HG02798 (cell line): ENCODE results near the gene OR11G2.
"Not testable (repeated sequence)": the region's sequence is repeated elsewhere in the genome, so short reads cannot be mapped to it uniquely, and the experiment has no call there.

Experiments used
- ATAC-seq: cut with Tn5 transposase; IDR thresholded peaks from one replicate; pipeline ENCODE4 v1.9.1; 2021; ENCODE audit warnings: mild to moderate bottlenecking; ENCODE audit not compliant: unreplicated experiment, poor library complexity

The OR11G2 gene, protein sequence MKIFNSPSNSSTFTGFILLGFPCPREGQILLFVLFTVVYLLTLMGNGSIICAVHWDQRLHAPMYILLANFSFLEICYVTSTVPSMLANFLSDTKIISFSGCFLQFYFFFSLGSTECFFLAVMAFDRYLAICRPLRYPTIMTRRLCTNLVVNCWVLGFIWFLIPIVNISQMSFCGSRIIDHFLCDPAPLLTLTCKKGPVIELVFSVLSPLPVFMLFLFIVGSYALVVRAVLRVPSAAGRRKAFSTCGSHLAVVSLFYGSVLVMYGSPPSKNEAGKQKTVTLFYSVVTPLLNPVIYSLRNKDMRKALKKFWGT

DNA sequence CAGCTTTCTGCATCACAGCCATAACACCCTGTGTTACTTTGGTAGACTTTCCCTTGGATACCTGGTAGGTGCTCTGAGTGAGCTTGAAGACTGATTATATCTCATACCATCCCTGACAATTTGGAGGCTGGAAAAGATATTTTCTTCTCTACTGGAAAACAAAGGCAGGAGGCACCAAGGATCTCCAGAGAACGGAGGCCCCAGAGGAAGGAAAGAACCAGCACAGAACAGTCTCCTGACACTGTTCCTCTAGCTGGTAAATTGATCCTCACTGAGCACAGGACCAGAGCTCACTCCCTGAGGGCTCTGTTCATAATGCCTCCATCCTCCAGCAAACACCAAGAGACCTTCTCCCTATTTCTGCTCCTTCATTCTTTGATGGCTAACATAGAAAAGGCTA is at the start of gene OR11G2:
Gene OR11G2, plus strand, starts transcription at position 301 of the 400 bp plus-strand sequence. CDS start 6,542 bp downstream, outside the sequence.
- ATAC-seq: no peak

DNA sequence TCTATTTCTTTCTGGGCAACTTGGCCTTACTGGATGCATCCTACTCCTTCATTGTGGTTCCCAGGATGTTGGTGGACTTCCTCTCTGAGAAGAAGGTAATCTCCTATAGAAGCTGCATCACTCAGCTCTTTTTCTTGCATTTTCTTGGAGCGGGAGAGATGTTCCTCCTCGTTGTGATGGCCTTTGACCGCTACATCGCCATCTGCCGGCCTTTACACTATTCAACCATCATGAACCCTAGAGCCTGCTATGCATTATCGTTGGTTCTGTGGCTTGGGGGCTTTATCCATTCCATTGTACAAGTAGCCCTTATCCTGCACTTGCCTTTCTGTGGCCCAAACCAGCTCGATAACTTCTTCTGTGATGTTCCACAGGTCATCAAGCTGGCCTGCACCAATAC is 46.8 kb upstream of the OR11G2 start:
- ATAC-seq: no peak

DNA sequence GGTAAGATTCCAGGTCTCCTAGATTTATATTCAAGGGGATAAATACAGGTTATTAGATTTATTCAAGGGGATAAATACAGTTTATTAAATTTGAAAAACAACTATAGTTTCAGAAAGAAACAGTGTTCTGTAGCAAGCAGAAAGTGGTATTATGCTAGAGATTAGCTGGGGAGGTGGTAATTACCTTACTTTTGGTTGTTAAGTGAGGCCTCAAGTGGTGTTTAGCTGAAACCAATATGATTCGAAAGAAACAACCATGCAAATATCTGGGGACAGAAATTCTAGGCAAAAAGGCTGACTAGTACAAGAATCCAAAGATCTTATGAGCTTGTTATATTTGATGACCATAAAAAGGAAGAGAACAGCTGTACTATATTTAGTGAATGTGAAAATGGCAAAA is 45.9 kb upstream of the OR11G2 start:
- ATAC-seq: no peak

DNA sequence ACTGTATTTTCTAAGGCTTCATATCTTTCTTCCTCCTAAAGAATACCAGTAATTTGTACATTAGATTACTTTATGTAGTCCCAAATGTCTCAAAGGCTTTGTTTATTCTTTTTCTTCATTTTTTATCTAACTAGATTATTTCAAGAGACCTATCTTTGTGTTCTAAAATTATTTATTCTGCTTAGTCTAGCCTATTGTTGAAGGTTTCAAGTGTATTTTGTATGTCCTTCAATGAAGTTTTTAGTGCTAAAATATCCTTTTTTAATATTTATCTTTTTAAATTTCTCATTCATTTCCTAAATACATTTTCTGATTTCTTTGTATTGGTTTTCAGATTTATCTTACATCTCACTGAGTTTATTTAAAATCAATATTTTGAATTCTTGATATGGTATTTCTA is 26.2 kb upstream of the OR11G2 start:
- no peak for ATAC-seq

DNA sequence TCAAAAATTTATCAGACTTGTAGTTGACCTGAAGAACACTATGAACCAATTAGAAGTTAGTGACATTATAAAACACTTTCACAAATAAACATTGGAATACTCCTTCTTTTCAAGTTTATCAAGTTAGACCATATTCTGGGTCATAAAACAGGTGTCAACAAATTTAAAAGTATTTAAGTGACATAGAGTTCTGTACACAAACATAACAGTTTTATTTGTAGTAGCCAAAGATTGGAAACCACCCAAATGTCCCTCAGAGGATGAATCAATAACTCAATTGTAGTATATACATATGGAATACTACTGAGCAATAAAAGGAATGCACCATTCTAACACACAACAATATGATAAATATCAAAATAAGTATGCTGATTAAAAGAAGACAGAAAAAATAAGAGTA is 23.6 kb upstream of the OR11G2 start:
- ATAC-seq: no peak

DNA sequence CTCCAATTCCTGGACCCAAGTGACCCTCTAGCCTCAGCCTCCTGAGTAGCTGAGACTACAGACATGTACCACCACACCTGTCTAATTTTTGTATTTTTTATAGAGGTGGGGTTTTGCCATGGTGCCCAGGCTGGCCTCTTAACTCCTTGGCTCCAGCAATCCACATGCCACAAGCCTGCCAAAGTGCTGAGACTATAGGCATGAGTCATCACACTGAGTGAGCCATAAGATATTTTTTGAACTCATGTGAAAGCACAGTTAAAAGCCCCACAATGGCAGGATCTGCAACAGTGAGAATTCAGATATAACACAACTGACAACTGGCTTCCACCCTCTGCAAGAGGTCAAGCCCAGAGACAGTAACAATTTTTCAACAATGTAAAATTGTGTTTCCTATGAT is 20.8 kb upstream of the OR11G2 start:
- not testable (repeated sequence) for ATAC-seq

DNA sequence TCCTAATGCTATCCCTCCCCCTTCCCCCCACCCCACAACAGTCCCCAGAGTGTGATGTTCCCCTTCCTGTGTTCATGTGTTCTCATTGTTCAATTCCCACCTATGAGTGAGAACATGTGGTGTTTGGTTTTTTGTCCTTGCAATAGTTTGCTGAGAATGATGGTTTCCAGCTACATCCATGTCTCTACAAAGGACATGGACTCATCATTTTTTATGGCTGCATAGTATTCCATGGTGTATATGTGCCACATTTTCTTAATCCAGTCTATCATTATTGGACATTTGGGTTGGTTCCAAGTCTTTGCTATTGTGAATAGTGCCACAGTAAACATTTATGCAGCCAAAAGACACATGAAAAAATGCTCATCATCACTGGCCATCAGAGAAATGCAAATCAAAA is 16.5 kb upstream of the OR11G2 start:
- ATAC-seq: not testable (repeated sequence)

DNA sequence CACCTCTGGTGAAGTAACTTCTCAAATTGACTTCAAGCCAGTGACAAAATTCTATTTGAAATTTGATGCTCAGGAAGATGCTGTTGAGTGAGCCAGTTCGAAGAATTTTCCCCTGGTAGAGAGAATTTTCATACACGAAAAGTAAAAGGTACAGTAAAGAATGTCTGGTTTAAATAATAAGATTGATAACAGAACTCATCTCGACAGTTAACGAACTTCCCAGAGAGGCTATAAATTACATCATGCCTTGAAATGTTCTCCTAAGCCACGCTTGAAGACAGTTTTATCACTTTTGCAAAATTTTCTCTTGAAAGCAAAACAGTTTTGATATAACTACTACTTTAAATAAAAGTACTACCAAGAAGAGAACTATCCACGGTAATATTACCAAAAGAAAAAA is 14.4 kb upstream of the OR11G2 start:
- no peak for ATAC-seq

DNA sequence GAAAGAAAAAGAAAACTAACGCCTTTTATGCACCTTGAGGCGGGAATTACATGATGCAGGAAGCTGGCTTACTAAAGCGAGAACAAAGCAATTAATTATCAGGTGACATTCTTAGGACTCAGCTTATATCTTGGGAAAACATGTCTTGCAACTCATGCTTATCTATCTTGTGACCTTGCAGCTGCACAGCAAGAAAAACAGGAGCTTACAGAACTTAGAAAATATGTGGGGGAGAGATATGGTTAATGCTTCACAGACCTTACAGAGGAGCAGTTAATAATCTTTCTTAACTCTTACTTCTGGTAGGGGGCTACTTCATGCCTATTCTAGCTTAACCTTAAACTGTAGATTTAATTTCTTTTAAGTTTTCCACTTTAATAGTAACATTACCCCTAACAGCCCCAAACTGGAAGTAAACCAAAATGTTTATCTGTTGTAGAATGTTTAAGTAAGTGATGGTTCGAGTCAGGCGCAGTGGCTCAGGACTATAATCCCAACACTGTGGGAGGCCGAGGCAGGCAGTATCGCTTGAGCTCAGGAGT is 13.2 kb upstream of the OR11G2 start:
- no peak for ATAC-seq

DNA sequence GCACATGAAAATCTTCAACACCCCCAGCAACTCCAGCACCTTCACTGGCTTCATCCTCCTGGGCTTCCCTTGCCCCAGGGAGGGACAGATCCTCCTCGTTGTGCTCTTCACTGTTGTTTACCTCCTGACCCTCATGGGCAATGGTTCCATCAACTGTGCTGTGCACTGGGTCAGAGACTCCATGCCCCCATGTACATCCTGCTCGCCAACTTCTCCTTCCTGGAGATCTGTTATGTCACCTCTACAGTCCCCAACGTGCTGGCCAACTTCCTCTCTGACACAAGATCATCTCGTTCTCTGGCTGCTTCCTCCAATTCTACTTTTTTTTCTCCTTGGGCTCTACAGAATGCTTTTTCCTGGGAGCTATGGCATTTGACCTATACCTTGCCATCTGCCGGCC is 11.5 kb upstream of the OR11G2 start:
- ATAC-seq: no peak

DNA sequence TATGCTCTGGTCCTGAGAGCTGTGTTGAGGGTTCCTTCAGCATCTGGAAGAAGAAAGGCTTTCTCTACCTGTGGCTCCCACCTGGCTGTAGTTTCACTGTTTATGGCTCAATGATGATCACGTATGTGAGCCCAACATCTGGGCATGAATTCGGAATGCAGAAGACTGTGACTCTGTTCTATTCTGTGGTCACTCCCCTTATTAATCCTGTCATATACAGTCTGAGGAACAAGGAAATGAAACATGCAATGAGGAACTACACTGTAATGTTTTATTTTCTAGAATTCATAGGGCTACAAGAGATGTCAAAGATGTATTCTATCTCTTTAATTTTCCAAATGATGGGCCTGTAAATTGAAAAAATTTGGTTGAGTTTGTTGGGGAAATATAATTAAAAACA is 10.8 kb upstream of the OR11G2 start:
- no peak for ATAC-seq

DNA sequence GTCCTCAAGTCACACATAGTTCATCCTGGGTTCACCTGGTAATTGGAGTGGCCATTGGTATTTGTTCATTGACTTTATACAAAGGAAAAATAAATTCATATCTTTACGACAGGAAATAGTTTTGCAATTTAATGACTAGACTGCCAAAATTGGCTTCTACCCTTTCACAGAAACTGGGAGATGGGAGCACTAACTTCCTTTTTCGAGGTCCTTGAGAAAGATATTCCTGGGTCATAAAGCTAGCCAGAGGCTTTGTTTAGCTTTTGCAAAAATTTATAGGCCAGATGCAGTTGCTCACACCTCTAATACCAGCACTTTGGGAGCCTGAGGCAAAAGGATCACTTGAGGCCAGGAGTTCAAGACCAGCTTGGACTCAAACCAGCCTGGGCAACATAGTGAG is 10.2 kb upstream of the OR11G2 start:
- no peak for ATAC-seq

DNA sequence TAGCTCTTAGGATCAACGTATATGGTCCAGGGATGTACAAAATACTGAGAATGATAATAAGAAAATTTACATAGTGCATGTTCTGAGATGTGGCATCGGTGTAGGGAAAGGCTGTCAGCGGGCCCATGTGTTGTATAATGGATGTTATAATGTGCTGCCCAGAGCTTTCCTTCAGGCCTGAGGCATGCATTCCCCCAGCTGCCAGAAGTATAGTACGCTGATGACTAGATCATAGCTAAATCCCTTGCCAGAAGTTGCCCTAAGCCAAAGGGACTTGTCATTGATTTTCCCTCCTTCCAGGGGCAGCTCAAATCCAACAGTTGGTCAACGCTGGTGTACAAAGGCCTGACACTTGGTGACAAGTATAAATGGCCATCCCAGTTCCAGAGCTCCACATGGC is 6.5 kb upstream of the OR11G2 start:
- ATAC-seq: no peak

DNA sequence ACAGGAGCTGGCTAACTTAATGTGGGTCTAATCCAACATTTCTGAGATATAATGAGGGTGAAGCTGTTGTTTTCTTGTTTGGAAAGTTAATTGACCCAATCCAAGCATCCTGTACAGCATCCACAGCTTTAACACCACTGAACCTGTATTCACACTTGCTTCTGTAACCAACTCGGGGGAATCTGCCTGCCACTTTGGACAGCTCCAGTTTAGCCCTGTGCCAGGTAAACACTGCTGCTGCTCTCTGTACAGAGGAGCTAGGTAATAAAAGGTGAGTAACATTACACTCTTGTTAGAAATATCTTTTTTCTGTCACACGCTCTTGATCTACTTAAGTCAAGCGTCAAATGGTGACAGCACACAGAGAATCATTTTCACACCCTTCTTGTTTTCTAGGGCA is 700 bp downstream of the OR11G2 start:
- ATAC-seq: no peak

DNA sequence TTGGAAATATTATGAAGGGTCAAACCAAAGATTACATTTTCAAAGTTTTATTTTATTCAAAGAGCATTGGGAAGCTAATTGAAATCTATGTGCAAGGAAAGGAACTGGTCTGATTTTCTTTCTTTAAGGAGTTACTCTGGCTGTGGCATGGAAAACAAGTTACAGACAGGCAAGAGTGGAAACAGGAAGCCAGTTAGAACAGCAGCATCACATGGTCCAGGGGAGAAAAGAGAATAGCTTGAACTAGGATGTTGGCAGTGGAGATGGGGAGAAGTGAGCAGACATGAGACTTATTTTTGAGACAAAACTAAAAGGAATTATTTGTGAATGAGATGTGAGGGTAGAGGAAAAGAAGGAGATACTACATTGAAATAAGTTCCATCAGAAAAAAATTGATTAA is 3.4 kb downstream of the OR11G2 start:
- ATAC-seq: no peak

DNA sequence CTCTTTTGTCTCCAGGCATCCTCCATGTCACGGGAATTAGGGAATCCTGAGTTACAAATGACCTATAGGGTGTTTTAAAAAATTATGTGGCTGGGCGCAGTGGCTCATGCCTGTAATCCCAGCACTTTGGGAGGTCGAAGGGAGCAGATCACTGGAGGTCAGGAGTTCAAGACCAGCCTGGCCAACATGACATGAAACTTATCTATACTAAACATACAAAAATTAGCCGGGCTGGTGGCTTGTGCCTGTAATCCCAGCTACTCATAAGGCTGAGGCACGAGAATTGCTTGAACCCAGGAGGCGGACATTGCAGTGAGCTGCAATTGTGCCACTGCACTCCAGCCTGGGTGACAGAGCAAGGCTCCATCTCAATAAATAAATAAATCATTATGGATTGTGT is 4.5 kb downstream of the OR11G2 start:
- ATAC-seq: not testable (repeated sequence)

DNA sequence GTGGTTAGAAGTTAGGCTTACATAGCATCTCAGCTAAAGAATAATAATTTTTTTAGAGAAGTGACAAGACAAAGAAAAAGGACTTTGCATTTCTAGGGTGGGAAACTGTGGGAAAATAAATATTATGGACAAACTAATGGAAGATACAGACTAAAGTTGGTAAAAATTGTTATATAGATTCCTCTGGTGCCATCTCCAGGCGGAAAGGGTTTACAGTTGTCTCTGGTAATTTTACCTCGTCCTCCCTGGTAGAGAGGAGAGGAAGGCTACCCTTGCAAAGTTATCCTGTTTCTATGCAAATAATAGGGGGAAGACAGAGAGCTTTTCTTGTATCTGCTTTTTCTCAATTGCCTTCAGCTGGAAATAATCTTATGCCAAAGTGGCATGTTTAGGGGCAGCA is 5.2 kb downstream of the OR11G2 start:
- ATAC-seq: no peak

DNA sequence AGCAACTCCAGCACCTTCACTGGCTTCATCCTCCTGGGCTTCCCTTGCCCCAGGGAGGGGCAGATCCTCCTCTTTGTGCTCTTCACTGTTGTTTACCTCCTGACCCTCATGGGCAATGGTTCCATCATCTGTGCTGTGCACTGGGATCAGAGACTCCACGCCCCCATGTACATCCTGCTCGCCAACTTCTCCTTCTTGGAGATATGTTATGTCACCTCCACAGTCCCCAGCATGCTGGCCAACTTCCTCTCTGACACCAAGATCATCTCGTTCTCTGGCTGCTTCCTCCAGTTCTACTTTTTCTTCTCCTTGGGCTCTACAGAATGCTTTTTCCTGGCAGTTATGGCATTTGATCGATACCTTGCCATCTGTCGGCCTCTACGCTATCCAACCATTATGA is 6.8 kb downstream of the OR11G2 start:
- no peak for ATAC-seq

DNA sequence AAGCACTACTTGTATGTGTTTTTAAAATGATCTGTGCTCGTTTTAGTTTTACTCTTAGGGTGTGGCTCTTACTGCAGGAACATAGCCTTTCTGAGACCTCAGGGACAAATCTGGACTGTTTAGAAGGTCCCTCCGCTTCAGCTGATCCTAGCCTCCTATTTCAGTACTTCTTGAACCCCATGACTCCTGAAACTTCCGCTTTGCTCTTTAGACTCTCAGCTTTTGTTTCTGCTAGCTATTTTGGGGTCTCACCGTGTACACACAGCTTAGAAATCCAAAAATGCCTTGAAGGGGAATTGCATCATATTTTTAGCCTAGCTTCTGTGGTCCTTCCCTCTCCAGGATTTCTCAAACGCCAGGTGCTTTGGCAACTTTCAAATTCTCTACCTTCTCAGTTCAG is 8.3 kb downstream of the OR11G2 start:
- ATAC-seq: no peak

DNA sequence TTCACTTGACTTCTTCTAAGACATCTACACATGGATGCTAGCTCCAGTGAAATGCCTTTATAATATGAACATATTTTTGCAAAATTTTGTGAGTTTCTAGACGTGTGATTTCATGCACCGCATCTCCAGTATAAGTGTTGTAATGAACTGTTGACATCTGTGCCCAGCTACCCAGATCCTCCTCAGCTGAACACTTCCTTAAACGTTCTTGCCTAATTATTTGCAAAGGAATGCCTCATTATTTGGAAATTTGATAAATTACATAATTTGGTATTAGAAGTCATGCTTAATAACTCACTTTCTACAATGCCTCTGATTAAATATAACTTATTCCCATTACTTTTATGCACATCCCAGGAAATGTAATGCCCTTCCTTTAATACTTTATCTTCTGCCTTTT is 14.0 kb downstream of the OR11G2 start:
- ATAC-seq: no peak

DNA sequence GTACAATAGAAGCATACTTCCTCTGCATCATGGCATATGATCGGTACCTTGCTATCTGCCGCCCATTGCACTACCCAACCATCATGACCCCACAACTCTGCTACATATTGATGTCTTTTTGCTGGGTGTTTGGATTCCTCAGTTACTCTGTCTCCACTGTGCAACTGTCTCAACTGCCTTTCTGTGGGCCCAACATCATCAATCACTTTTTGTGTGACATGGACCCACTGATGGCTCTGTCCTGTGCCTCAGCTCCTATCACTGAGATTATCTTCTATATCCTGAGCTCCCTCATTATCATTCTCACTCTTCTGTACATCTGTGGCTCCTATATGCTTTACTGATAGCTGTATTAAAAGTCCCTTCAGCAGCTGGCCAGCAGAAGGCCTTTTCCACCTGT is 18.9 kb downstream of the OR11G2 start:
- no peak for ATAC-seq

DNA sequence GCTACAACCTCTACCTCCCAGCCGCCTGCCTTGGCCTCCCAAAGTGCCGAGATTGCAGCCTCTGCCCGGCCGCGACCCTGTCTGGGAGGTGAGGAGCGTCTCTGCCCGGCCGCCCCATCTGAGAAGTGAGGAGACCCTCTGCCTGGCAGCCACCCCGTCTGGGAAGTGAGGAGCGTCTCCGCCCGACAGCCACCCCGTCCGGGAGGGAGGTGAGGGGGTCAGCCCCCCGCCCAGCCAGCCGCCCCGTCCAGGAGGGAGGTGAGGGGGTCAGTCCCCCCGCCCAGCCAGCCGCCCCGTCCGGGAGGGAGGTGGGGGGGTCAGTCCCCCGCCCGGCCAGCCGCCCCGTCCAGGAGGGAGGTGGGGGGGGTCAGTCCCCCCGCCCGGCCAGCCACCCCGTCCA is 21.7 kb downstream of the OR11G2 start:
- not testable (repeated sequence) for ATAC-seq
